Thyroid gland (tissue), 4 donors: ENCODE results near the gene CEP170B.

ENCODE experiments used
- POLR2A ChIP-seq, 2 donors: fragments of 450-650 bp; IDR thresholded peaks; one replicate each; pipeline ENCODE4 v1.6.1; 2017; ENCODE audit warnings: antibody characterized with exemption in 2 of 2, mild to moderate bottlenecking in 2 of 2, moderate library complexity in 1 of 2
- TF ChIP-seq, protein P1 (sequence below), 6 experiments: fragments of 200-600 bp in 3 of 6; fragments of 450-650 bp in 3 of 6; sonication (generic) in 3 of 6; IDR thresholded peaks; one replicate each; pipeline ENCODE4 v1.5.1; 2016 to 2019; ENCODE audit warnings: antibody characterized with exemption in 6 of 6, mild to moderate bottlenecking in 2 of 6, inconsistent platforms in 1 of 6, moderate library complexity in 1 of 6

DNA sequence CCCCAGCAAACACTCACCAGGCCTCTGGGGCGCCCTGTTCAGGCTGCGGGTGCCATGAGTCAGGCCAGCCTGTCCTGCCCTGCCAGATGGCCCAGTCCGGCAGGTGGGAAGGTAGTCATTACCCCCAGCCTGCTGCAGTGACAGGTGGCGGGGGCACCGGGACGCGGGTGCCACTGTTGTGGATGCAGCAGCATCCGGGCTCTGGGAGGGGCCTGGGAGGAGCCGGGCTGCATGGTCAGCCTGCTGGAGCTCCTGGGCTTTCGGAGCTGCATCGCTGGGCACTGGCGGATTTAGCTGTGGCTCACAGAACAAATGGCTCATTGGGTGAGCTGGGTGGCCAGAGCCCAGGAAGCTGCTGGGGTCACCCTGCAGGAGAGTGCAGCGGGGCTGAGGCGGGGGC, 13.5 kb downstream of the CEP170B start:
- TF ChIP-seq, protein P1, sequence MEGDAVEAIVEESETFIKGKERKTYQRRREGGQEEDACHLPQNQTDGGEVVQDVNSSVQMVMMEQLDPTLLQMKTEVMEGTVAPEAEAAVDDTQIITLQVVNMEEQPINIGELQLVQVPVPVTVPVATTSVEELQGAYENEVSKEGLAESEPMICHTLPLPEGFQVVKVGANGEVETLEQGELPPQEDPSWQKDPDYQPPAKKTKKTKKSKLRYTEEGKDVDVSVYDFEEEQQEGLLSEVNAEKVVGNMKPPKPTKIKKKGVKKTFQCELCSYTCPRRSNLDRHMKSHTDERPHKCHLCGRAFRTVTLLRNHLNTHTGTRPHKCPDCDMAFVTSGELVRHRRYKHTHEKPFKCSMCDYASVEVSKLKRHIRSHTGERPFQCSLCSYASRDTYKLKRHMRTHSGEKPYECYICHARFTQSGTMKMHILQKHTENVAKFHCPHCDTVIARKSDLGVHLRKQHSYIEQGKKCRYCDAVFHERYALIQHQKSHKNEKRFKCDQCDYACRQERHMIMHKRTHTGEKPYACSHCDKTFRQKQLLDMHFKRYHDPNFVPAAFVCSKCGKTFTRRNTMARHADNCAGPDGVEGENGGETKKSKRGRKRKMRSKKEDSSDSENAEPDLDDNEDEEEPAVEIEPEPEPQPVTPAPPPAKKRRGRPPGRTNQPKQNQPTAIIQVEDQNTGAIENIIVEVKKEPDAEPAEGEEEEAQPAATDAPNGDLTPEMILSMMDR (IDR thresholded peaks at IDR 0.05) = no peak
- no peak for TF ChIP-seq POLR2A (IDR thresholded peaks at IDR 0.05)
